NCI-H460 (cell line): ENCODE data around the gene AMN1. TPM values are rescaled to one million over a fixed set of nuclear protein-coding genes. Genes with fewer than 3 reads are reported as not detected.
"Not testable (repeated sequence)": the region's sequence is repeated elsewhere in the genome, so short reads cannot be mapped to it uniquely, and the experiment has no call there.

Experiments used
- DNase-seq: peaks from one replicate; pipeline ENCODE4 v3.0.0-alpha.2; 2016; ENCODE audit warnings: low read depth; ENCODE audit errors: extremely low read depth
- polyA plus RNA-seq: library from polyadenylated mRNA; depleted of rRNA; stranded (reverse); fragments of >200 nt; gene quantifications from 2 replicates; pipeline ENCODE4 v1.2.3, GENCODE V29; 2014; cell fraction: nucleus; rRNA removed
- total RNA-seq: library from RNA; depleted of rRNA; stranded (reverse); fragments of >200 nt; shearing (Covaris generic); gene quantifications from 2 replicates; pipeline ENCODE4 v1.2.3, GENCODE V29; 2014; rRNA removed

The AMN1 gene
- 19.0 and 20.1 TPM in 2 replicates for total RNA-seq
- 12.7 and 27.4 TPM in 2 replicates for polyA plus RNA-seq

- DNase-seq, result peak; percentile 97
Observed at GRCh38 chr12:31728917-31729640, at the start of gene AMN1. Gene AMN1 (minus strand): TSS chr12:31729021. CDS start chr12:31729008, 13 bp downstream.

- DNase-seq, result no peak
Observed at GRCh38 chr12:31773867-31774266, 45.0 kb upstream of the AMN1 start.

- DNase-seq, result no peak
Observed at GRCh38 chr12:31773223-31773750, 44.5 kb upstream of the AMN1 start.

- DNase-seq, result no peak
Observed at GRCh38 chr12:31772685-31773222, 43.9 kb upstream of the AMN1 start.

GRCh38 chr12:31772186-31772585, 43.4 kb upstream of the AMN1 start:
- DNase-seq, result no peak

GRCh38 chr12:31768046-31768445, 39.2 kb upstream of the AMN1 start:
- DNase-seq, result no peak

GRCh38 chr12:31765931-31766330, 37.1 kb upstream of the AMN1 start:
- no peak for DNase-seq

- no peak for DNase-seq
Observed at GRCh38 chr12:31759632-31760459, 31.0 kb upstream of the AMN1 start.

GRCh38 chr12:31758297-31758696, 29.5 kb upstream of the AMN1 start:
- not testable (repeated sequence) for DNase-seq

- no peak for DNase-seq
Observed at GRCh38 chr12:31756977-31757420, 28.2 kb upstream of the AMN1 start.

GRCh38 chr12:31752450-31752849, 23.6 kb upstream of the AMN1 start:
- DNase-seq, result no peak

GRCh38 chr12:31751085-31751484, 22.3 kb upstream of the AMN1 start:
- no peak for DNase-seq

- no peak for DNase-seq
Observed at GRCh38 chr12:31750747-31751039, 21.9 kb upstream of the AMN1 start.

GRCh38 chr12:31749024-31749704, 20.3 kb upstream of the AMN1 start:
- DNase-seq, result peak; percentile 92

GRCh38 chr12:31745242-31745641, 16.4 kb upstream of the AMN1 start:
- no peak for DNase-seq

- DNase-seq, result not testable (repeated sequence)
Observed at GRCh38 chr12:31744363-31744762, 15.5 kb upstream of the AMN1 start.

- no peak for DNase-seq
Observed at GRCh38 chr12:31742891-31743290, 14.1 kb upstream of the AMN1 start.

- no peak for DNase-seq
Observed at GRCh38 chr12:31740628-31741027, 11.8 kb upstream of the AMN1 start.

GRCh38 chr12:31737763-31738162, 8.9 kb upstream of the AMN1 start:
- no peak for DNase-seq

- DNase-seq, result no peak
Observed at GRCh38 chr12:31737345-31737744, 8.5 kb upstream of the AMN1 start.

GRCh38 chr12:31736472-31736871, 7.7 kb upstream of the AMN1 start:
- no peak for DNase-seq
